HEK293T (cell line): ENCODE results near the gene HYPK.

Experiments
- ARNT ChIP-seq: fragments of 450-650 bp; IDR thresholded peaks from 2 replicates; pipeline ENCODE4 v1.6.1; 2017; ENCODE audit warnings: mild to moderate bottlenecking
- BHLHE40 ChIP-seq: fragments of 450-650 bp; IDR thresholded peaks from 2 replicates; pipeline ENCODE4 v1.6.1; 2016; ENCODE audit warnings: mild to moderate bottlenecking, moderate library complexity, borderline replicate concordance
- CTBP1 ChIP-seq: fragments of 450-650 bp; IDR thresholded peaks from 2 replicates; pipeline ENCODE4 v1.6.1; 2016; ENCODE audit warnings: borderline replicate concordance
- FOXA1 ChIP-seq: fragments of 450-650 bp; IDR thresholded peaks from 2 replicates; pipeline ENCODE4 v1.6.1; 2016; ENCODE audit warnings: mild to moderate bottlenecking
- FOXM1 ChIP-seq: fragments of 450-650 bp; IDR thresholded peaks from 2 replicates; pipeline ENCODE4 v1.6.1; 2017; ENCODE audit warnings: mild to moderate bottlenecking, borderline replicate concordance
- LEF1 ChIP-seq: fragments of 450-650 bp; IDR thresholded peaks from 2 replicates; pipeline ENCODE4 v1.6.1; 2017; ENCODE audit warnings: mild to moderate bottlenecking, borderline replicate concordance
- NFRKB ChIP-seq: fragments of 450-650 bp; IDR thresholded peaks from 2 replicates; pipeline ENCODE4 v1.6.1; 2016; ENCODE audit warnings: mild to moderate bottlenecking, moderate library complexity
- SP1 ChIP-seq: fragments of 450-650 bp; IDR thresholded peaks from 2 replicates; pipeline ENCODE4 v1.6.1; 2017
- SUZ12 ChIP-seq: fragments of 450-650 bp; IDR thresholded peaks from 2 replicates; pipeline ENCODE4 v1.6.1; 2016; ENCODE audit warnings: mild to moderate bottlenecking
- TARDBP ChIP-seq: fragments of 450-650 bp; IDR thresholded peaks from 2 replicates; pipeline ENCODE4 v1.6.1; 2016
- ZNF384 ChIP-seq: fragments of 450-650 bp; IDR thresholded peaks from 2 replicates; pipeline ENCODE4 v1.6.1; 2016
- TF ChIP-seq, protein P1 (sequence below): fragments of 450-650 bp; IDR thresholded peaks from 2 replicates; pipeline ENCODE4 v1.6.1; 2016

DNA sequence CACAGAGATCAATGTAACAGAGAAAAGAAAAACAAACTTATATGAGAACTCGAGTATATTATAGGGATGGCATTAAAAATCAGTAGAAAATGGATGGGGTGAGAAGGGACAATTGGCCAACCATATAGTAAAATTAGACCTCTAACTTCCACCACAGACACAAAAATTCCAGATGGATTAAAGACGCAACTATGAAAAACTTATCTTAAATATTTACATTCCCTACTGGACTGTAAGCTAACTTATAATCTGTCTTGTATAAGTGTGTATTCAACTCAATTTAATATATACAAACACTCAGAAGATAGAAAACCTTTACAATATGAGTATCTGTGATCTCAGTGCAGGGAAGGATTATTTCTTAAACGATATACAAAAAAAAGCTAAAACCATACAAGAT, 21.1 kb downstream of the HYPK start:
- TF ChIP-seq NFRKB = no peak
- no peak for TF ChIP-seq SP1
- no peak for TF ChIP-seq FOXM1
- TF ChIP-seq, protein P1, sequence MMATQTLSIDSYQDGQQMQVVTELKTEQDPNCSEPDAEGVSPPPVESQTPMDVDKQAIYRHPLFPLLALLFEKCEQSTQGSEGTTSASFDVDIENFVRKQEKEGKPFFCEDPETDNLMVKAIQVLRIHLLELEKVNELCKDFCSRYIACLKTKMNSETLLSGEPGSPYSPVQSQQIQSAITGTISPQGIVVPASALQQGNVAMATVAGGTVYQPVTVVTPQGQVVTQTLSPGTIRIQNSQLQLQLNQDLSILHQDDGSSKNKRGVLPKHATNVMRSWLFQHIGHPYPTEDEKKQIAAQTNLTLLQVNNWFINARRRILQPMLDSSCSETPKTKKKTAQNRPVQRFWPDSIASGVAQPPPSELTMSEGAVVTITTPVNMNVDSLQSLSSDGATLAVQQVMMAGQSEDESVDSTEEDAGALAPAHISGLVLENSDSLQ = no peak
- no peak for TF ChIP-seq ARNT
- no peak for TF ChIP-seq FOXA1
- TF ChIP-seq LEF1 = no peak
- no peak for TF ChIP-seq ZNF384
- no peak for TF ChIP-seq BHLHE40
- TF ChIP-seq SUZ12 = no peak
- no peak for TF ChIP-seq CTBP1
- no peak for TF ChIP-seq TARDBP
